MV-4-11 (cell line): ENCODE measurements around the gene RIC8A.
A peak's percentile ranks its signal among the peaks of the same experiment; 100 is the strongest.

ENCODE experiments used
- DNase-seq: peaks from one replicate; lab custom pipeline; 2025; lab: John Stamatoyannopoulos, UW

The RIC8A gene

DNA sequence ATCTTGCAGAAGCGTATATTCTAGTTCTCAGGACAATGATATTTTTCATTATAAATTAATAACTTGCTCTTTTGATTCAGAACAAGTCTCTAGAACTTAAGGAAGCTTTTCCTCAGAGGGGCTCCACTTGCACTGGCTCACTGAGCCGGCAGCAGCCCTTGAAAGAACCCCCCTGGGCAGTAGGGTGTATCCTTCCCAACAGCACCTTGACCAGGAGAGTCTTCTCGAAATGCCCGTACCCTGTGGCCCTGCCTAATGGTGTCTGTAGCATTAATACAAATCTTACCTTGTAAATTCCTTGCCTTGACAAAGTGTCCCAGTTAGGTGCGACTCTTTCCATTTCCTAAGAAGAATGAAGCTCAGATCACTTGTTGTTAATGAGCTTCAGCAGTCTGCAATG is 42.8 kb downstream of the RIC8A start:
- DNase-seq = no peak

GRCh38 chr11:250740-251299 is 43.3 kb downstream of the RIC8A start:
- peak; percentile 42 for DNase-seq

DNA sequence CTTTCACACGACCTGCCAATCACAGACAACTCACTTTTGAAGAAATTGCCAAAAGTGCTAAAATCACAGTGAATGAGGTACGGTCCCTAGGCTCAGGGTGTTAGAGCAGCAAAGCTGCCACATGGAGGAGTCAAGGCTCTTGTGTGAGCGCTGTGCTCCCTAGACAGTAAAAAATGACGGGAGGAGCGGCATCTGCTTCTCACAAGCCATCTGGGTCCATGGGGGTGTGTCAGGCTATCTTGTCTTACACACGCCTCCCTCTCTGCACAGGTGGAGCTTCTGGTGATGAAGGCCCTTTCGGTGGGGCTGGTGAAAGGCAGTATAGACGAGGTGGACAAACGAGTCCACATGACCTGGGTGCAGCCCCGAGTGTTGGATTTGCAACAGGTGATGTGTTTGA is 44.0 kb downstream of the RIC8A start:
- no peak for DNase-seq

DNA sequence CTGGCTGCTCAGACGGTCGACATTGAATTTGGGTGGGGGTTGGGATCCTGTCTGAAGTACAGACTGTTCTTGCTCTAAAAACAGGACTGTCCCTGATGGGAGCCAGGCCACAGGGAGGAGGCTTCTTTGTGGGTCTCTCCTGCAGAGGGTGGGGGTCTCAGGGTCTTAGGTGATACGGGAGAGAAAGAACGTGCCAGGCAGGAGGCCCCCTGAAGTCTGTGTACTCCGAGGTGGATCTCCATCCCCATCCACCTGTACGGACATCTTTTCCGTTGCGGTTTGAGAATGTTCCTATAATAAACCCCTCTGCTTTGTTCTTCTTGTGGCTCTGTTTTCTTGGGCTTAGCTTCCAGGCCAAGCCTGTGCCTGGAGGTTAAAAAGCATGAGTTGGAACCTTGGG is 45.2 kb downstream of the RIC8A start:
- DNase-seq = no peak

GRCh38 chr11:253160-253885 is 45.8 kb downstream of the RIC8A start:
- no peak for DNase-seq

DNA sequence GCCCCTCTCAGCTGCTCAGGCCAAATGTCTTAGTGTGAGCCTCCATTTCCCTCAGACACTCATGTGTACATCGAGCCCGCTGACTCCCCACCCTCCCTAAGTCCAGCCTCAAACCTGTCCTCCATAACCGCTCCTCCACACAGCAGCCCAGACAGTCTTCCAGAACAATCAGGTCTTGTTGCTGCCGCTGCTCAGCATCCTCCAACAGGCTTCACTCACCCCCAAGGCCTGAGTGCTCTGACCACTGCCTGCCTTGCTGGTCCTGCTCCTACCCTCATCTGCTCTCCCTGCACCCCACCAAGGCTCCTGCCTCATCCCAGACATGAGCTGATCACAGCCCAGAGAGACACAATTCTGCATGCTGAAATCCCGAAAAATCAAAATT is 46.4 kb downstream of the RIC8A start:
- DNase-seq = no peak

- DNase-seq = no peak
Measured at GRCh38 chr11:255176-255575, 47.7 kb downstream of the RIC8A start.

- DNase-seq = no peak
Measured at GRCh38 chr11:255816-256215, 48.3 kb downstream of the RIC8A start.

- peak; percentile 80 for DNase-seq
Measured at GRCh38 chr11:256952-257737, 49.6 kb downstream of the RIC8A start.

DNA sequence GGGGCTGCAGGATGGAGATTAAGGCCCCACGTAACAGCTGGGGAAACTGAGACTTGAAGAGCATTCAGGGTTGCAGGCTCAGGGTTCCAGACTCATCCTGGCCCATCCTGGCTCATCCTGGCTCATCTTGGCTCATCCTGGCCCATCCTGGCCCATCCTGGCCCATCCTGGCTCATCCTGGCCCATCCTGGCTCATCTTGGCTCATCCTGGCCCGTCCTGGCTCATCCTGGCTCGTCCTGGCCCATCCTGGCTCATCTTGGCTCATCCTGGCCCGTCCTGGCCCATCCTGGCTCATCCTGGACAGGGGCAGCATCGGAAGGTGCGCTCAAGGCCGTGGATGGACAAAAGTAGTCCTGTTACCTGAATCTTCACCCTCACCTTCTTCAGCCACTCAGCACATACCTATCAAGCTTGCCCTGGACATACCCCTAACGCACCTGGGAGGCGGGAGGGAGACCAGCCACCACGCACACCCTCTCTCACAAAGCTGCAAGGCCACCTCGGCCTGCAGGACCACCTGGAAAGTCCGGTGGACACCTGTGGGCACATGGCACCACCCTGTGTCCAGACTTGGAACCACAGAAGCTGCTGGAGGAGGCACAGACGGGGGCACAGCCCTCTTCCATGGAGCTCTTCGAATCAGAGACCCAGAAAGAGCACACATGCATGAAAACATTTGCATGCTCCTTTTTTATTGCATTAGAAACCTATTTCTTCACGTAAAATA is 50.4 kb downstream of the RIC8A start:
- DNase-seq = no peak

DNA sequence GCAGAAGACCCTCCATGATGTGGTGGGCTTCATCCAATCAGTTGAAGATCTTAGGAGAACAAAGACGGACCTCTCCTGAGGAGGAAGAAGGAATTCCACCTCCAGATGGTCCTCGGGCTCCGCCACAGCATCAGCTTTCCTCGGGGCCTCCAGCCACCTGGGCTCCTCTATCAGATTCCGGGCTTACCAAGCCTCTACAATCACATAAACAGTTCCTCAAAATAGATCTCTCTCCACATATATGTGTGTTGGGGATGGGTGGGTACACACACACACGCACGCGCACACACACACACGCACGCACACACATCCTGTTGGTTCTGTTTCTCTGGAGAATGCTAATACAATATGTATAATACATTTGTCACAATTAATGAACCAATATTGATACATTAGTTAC is 51.9 kb downstream of the RIC8A start:
- DNase-seq = no peak

- no peak for DNase-seq
Measured at GRCh38 chr11:261624-262023, 54.1 kb downstream of the RIC8A start.
